OCI-LY7 (cell line): ENCODE data around the gene LPCAT1.

ENCODE experiments used
- EZH2phosphoT487 ChIP-seq: fragments of 200-600 bp; sonication (generic); IDR thresholded peaks from 2 replicates; pipeline ENCODE4 v1.6.1; 2018; ENCODE audit warnings: low read depth, borderline replicate concordance, mild to moderate bottlenecking, mixed run types, antibody characterized with exemption, low read length, moderate library complexity, mixed read lengths
- TF ChIP-seq, protein P1 (sequence below): fragments of 200-600 bp; sonication (generic); conservative IDR thresholded peaks from 2 replicates; pipeline ENCODE4 v1.5.1; 2014; ENCODE audit warnings: mild to moderate bottlenecking, antibody characterized with exemption, low read length, moderate library complexity, mixed read lengths

DNA sequence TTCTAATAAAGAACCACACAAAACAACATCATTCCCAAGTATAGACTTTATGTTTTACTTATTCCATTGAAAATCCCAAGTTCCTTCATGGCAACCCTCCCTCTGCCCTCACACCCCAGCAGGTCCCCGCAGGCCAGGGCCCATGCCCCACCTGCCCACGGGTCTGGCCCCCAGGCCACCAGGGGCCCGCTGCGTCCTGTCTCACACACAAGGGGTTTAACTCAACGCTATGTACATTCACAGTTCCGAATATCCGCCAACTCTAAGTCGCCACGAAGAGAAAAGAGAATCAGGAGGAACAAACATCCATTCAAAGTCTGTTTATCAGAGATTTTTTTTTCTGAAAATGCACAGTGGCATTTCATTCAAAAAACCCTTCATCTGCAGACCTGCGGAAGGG lies 62.4 kb downstream of the LPCAT1 start:
- TF ChIP-seq, protein P1, sequence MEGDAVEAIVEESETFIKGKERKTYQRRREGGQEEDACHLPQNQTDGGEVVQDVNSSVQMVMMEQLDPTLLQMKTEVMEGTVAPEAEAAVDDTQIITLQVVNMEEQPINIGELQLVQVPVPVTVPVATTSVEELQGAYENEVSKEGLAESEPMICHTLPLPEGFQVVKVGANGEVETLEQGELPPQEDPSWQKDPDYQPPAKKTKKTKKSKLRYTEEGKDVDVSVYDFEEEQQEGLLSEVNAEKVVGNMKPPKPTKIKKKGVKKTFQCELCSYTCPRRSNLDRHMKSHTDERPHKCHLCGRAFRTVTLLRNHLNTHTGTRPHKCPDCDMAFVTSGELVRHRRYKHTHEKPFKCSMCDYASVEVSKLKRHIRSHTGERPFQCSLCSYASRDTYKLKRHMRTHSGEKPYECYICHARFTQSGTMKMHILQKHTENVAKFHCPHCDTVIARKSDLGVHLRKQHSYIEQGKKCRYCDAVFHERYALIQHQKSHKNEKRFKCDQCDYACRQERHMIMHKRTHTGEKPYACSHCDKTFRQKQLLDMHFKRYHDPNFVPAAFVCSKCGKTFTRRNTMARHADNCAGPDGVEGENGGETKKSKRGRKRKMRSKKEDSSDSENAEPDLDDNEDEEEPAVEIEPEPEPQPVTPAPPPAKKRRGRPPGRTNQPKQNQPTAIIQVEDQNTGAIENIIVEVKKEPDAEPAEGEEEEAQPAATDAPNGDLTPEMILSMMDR: no peak
- TF ChIP-seq EZH2phosphoT487: no peak
